CD4-positive, alpha-beta T cell (primary cell): Measurements from ENCODE around the gene ALK. TPM values are rescaled to one million over a fixed set of nuclear protein-coding genes. Genes with fewer than 3 reads are reported as not detected.
"Not testable (repeated sequence)": the region's sequence is repeated elsewhere in the genome, so short reads cannot be mapped to it uniquely, and the experiment has no call there.

Source experiments
- ATAC-seq: fragments of 200-7000 bp; cut with Tn5 transposase; one replicate; pipeline ENCODE4 v1.10.0; 2022; ENCODE audit warnings: mild to moderate bottlenecking; ENCODE audit not compliant: poor library complexity
- CTCF ChIA-PET: fragments of 350-600 bp; sonication (Branson Sonifier 250); formaldehyde crosslinking; loops from one replicate; lab custom pipeline; 2021; ENCODE audit warnings: antibody characterized with exemption, inconsistent platforms; lab: Charles Lee
- POLR2A ChIA-PET: fragments of 350-600 bp; sonication (Branson Sonifier 250); formaldehyde crosslinking; loops from one replicate; lab custom pipeline; 2021; ENCODE audit warnings: antibody characterized with exemption, inconsistent platforms; lab: Charles Lee
- DNase-seq, 14 experiments: peaks; one replicate each; pipeline ENCODE4 v3.0.0-alpha.2; 2013 to 2020; ENCODE audit warnings: mixed read lengths in 2 of 14
- H3K27ac ChIP-seq, 2 donors: one replicate each; pipeline versions ENCODE4 v1.5.1 to v1.7.0; 2013; ENCODE audit warnings: low read length in 2 of 2, low read depth in 1 of 2, mild to moderate bottlenecking in 1 of 2
- H3K27me3 ChIP-seq, 2 experiments: 1 replicate in 1 of 2; 2 replicates in 1 of 2; pipeline versions ENCODE4 v1.6.1 to v1.7.0; 2013; ENCODE audit warnings: low read length in 2 of 2, control low read depth in 1 of 2, mild to moderate bottlenecking in 1 of 2, moderate library complexity in 1 of 2; ENCODE audit not compliant: insufficient read depth in 2 of 2, control insufficient read depth in 1 of 2
- H3K36me3 ChIP-seq: one replicate; pipeline ENCODE4 v1.6.1; 2013; ENCODE audit warnings: low read length, control low read depth; ENCODE audit not compliant: insufficient read depth
- H3K4me1 ChIP-seq: one replicate; pipeline ENCODE4 v1.6.1; 2013; ENCODE audit warnings: low read length, control low read depth; ENCODE audit not compliant: insufficient read depth
- H3K4me3 ChIP-seq: one replicate; pipeline ENCODE4 v1.5.1; 2013; ENCODE audit warnings: mild to moderate bottlenecking, low read length, moderate library complexity
- H3K9me3 ChIP-seq, 2 experiments: 1 replicate in 1 of 2; 2 replicates in 1 of 2; pipeline versions ENCODE4 v1.6.1 to v1.7.0; 2013; ENCODE audit warnings: low read length in 2 of 2, mild to moderate bottlenecking in 2 of 2, control low read depth in 1 of 2, moderate library complexity in 1 of 2; ENCODE audit not compliant: control insufficient read depth in 1 of 2, insufficient read depth in 1 of 2
- H3K27ac Mint-ChIP-seq: one replicate; pipeline ENCODE4 v1.8.0; 2020; ENCODE audit warnings: mixed read lengths
- H3K27me3 Mint-ChIP-seq: one replicate; pipeline ENCODE4 v1.8.0; 2021; ENCODE audit warnings: mixed read lengths
- H3K36me3 Mint-ChIP-seq: one replicate; pipeline ENCODE4 v1.8.0; 2021; ENCODE audit warnings: low read depth, mixed read lengths
- H3K4me1 Mint-ChIP-seq: one replicate; pipeline ENCODE4 v1.8.0; 2021; ENCODE audit warnings: low read depth, mixed read lengths
- H3K4me3 Mint-ChIP-seq: one replicate; pipeline ENCODE4 v1.8.0; 2020; ENCODE audit warnings: mild to moderate bottlenecking, mixed read lengths
- H3K9me3 Mint-ChIP-seq: one replicate; pipeline ENCODE4 v1.8.0; 2020; ENCODE audit warnings: mixed read lengths
- intact Hi-C, 2 experiments: fragments of 100-400 bp; cut with DNase I in 1 of 2; cut with micrococcal nuclease in 1 of 2; formaldehyde crosslinking; loops; one replicate each; pipeline versions ENCODE4 v1.15.1 to v1.9.0; 2023 to 2025; cut with DNase I, micrococcal nuclease
- total RNA-seq, 174 experiments: library from RNA in 2 of 174; stranded (reverse) in 2 of 174; gene quantifications; one replicate each; pipeline ENCODE4 v1.2.3 and lab custom pipeline; 2021 to 2026
- TF ChIP-seq, protein P1 (sequence below): fragments of 200-600 bp; IDR thresholded peaks from one replicate; pipeline ENCODE4 v1.8.0; 2022; ENCODE audit warnings: antibody characterized with exemption, mild to moderate bottlenecking

The ALK gene
- total RNA-seq, 2 experiments from 2014 or later = not detected

GRCh38 chr2:29246383-29247300 lies 674.7 kb downstream of the ALK start:
- Histone ChIP-seq H3K36me3 (no peaks in the 10 kb centered on the region), H3K4me1 (no peaks in the 10 kb centered on the region), H3K4me3 (no peak overlapping the region), H3K9me3 (peaks cover 0 to 7% of the 10 kb centered on the region in 2 experiments), H3K27ac (no peak overlapping the region), H3K27me3 (peaks cover 0 to 2% of the 10 kb centered on the region in 2 experiments)
- CTCF ChIA-PET = no interaction called here
- H3K36me3 Mint-ChIP-seq = no peaks in the 10 kb centered on the region
- TF ChIP-seq, protein P1, sequence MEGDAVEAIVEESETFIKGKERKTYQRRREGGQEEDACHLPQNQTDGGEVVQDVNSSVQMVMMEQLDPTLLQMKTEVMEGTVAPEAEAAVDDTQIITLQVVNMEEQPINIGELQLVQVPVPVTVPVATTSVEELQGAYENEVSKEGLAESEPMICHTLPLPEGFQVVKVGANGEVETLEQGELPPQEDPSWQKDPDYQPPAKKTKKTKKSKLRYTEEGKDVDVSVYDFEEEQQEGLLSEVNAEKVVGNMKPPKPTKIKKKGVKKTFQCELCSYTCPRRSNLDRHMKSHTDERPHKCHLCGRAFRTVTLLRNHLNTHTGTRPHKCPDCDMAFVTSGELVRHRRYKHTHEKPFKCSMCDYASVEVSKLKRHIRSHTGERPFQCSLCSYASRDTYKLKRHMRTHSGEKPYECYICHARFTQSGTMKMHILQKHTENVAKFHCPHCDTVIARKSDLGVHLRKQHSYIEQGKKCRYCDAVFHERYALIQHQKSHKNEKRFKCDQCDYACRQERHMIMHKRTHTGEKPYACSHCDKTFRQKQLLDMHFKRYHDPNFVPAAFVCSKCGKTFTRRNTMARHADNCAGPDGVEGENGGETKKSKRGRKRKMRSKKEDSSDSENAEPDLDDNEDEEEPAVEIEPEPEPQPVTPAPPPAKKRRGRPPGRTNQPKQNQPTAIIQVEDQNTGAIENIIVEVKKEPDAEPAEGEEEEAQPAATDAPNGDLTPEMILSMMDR = no peak
- no peak overlapping the region for H3K27ac Mint-ChIP-seq
- no peaks in the 10 kb centered on the region for H3K4me1 Mint-ChIP-seq
- POLR2A ChIA-PET = no interaction called here
- no peak overlapping the region for H3K4me3 Mint-ChIP-seq
- no peaks in the 10 kb centered on the region for H3K27me3 Mint-ChIP-seq
- no peaks in the 10 kb centered on the region for H3K9me3 Mint-ChIP-seq
- ATAC-seq = no peak
- intact Hi-C loops = no loop called here
- DNase-seq = no peak

- H3K4me3 ChIP-seq = no peak overlapping the region
- no peak overlapping the region for H3K27ac Mint-ChIP-seq
- CTCF ChIA-PET = no interaction called here
- H3K9me3 ChIP-seq = peaks cover 0 to under 1% of the 10 kb centered on the region in 2 experiments
- H3K36me3 Mint-ChIP-seq = no peaks in the 10 kb centered on the region
- TF ChIP-seq, protein P1 = no peak
- no peak for ATAC-seq
- intact Hi-C loops = no loop called here
- no peaks in the 10 kb centered on the region for H3K4me1 ChIP-seq
- peaks cover 7% of the 10 kb centered on the region for H3K27me3 Mint-ChIP-seq
- POLR2A ChIA-PET = no interaction called here
- no peak for DNase-seq
- peaks cover 0 to 2% of the 10 kb centered on the region in 2 experiments for H3K27me3 ChIP-seq
- H3K4me3 Mint-ChIP-seq = no peak overlapping the region
- H3K36me3 ChIP-seq = no peaks in the 10 kb centered on the region
- H3K27ac ChIP-seq = no peak overlapping the region
- no peaks in the 10 kb centered on the region for H3K4me1 Mint-ChIP-seq
- H3K9me3 Mint-ChIP-seq = no peaks in the 10 kb centered on the region
Observed at GRCh38 chr2:29245742-29246382, 675.5 kb downstream of the ALK start.

DNA sequence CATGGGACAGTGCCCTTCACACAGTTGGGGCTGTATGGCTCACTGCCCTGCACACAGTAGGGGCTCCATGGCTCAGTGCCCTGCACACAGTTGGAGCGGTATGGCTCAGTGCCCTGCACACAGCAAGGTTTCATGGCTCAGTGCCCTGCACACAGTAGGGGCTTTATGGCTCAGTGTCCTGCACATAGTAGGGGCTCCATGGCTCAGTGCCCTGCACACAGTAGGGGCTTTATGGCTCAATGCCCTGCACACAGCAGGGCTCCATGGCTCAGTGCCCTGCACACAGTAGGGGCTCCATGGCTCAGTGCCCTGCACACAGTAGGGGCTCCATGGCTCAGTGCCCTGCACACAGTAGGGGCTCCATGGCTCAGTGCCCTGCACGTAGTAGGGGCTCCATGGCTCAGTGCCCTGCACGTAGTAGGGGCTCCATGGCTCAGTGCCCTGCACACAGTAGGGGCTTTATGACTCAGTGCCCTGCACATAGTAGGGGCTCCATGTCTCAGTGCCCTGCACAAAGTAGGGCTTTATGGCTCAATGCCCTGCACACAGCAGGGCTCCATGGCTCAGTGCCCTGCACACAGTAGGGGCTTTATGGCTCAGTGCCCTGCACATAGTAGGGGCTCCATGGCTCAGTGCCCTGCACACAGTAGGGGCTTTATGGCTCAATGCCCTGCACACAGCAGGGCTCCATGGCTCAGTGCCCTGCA lies 676.2 kb downstream of the ALK start:
- intact Hi-C loops, H3K4me1 ChIP-seq, H3K4me1 Mint-ChIP-seq, H3K9me3 Mint-ChIP-seq, H3K4me3 Mint-ChIP-seq, H3K36me3 ChIP-seq, POLR2A ChIA-PET, H3K27ac ChIP-seq, DNase-seq, ATAC-seq, H3K27ac Mint-ChIP-seq, H3K36me3 Mint-ChIP-seq, H3K27me3 ChIP-seq, H3K9me3 ChIP-seq, H3K27me3 Mint-ChIP-seq, H3K4me3 ChIP-seq, CTCF ChIA-PET: not testable (repeated sequence)
